Mesenchymal stem cell (in vitro differentiated cells and primary cell): Measurements from ENCODE around the gene AUTS2.

ENCODE experiments used
- DNase-seq: peaks from one replicate; pipeline ENCODE4 v3.0.0-alpha.2; 2013
- H2AFZ ChIP-seq: one replicate; pipeline ENCODE4 v1.6.1; 2013; ENCODE audit warnings: low read depth, mild to moderate bottlenecking, control low read depth, inconsistent platforms, low read length, moderate library complexity
- H2AK5ac ChIP-seq: 2 replicates; pipeline ENCODE4 v1.6.1; 2013; ENCODE audit warnings: low read length, moderate library complexity, mild to moderate bottlenecking, inconsistent platforms; ENCODE audit not compliant: severe bottlenecking
- H2BK120ac ChIP-seq: one replicate; pipeline ENCODE4 v1.6.1; 2013; ENCODE audit warnings: low read depth, mild to moderate bottlenecking, inconsistent platforms, low read length, moderate library complexity
- H2BK12ac ChIP-seq, 2 experiments: one replicate each; pipeline ENCODE4 v1.6.1; 2013; ENCODE audit warnings: inconsistent platforms in 2 of 2, low read length in 2 of 2, mild to moderate bottlenecking in 2 of 2, moderate library complexity in 2 of 2, control low read depth in 1 of 2
- H2BK15ac ChIP-seq: one replicate; pipeline ENCODE4 v1.6.1; 2013; ENCODE audit warnings: mild to moderate bottlenecking, low read depth, inconsistent platforms; ENCODE audit not compliant: poor library complexity, severe bottlenecking
- H2BK5ac ChIP-seq: 2 replicates; pipeline ENCODE4 v1.6.1; 2013; ENCODE audit warnings: low read depth, mild to moderate bottlenecking, low read length, control low read depth, inconsistent platforms; ENCODE audit not compliant: poor library complexity, severe bottlenecking
- H3K14ac ChIP-seq, 2 experiments: one replicate each; pipeline ENCODE4 v1.6.1; 2013; ENCODE audit warnings: inconsistent platforms in 2 of 2, low read length in 2 of 2, control low read depth in 1 of 2, mild to moderate bottlenecking in 1 of 2, moderate library complexity in 1 of 2
- H3K18ac ChIP-seq, 2 experiments: one replicate each; pipeline ENCODE4 v1.6.1; 2013; ENCODE audit warnings: inconsistent platforms in 2 of 2, low read length in 2 of 2, control low read depth in 1 of 2, low read depth in 1 of 2, mild to moderate bottlenecking in 1 of 2
- H3K23ac ChIP-seq, 2 experiments: one replicate each; pipeline ENCODE4 v1.6.1; 2013; ENCODE audit warnings: inconsistent platforms in 2 of 2, low read length in 2 of 2, mild to moderate bottlenecking in 2 of 2, moderate library complexity in 2 of 2, control low read depth in 1 of 2
- H3K27ac ChIP-seq: 2 replicates; pipeline ENCODE4 v1.5.1; 2013; ENCODE audit warnings: mild to moderate bottlenecking, moderate library complexity, low read length, control low read depth, inconsistent platforms; ENCODE audit not compliant: poor library complexity, severe bottlenecking
- H3K27me3 ChIP-seq, 2 experiments: 2 replicates each; pipeline versions ENCODE4 v1.6.1 to v1.7.0; 2013; ENCODE audit warnings: low read length in 2 of 2, mild to moderate bottlenecking in 2 of 2, moderate library complexity in 2 of 2, control low read depth in 1 of 2, inconsistent platforms in 1 of 2; ENCODE audit not compliant: control insufficient read depth in 1 of 2, insufficient read depth in 1 of 2
- H3K36me3 ChIP-seq, 2 experiments: 2 replicates each; pipeline versions ENCODE4 v1.6.1 to v1.7.0; 2013; ENCODE audit warnings: low read length in 2 of 2, control low read depth in 1 of 2, inconsistent platforms in 1 of 2, low read depth in 1 of 2, mild to moderate bottlenecking in 1 of 2; ENCODE audit not compliant: insufficient read depth in 2 of 2, control insufficient read depth in 1 of 2
- H3K4ac ChIP-seq, 2 experiments: one replicate each; pipeline ENCODE4 v1.6.1; 2013; ENCODE audit warnings: inconsistent platforms in 2 of 2, low read length in 2 of 2, mild to moderate bottlenecking in 2 of 2, moderate library complexity in 2 of 2, control low read depth in 1 of 2, low read depth in 1 of 2
- H3K4me1 ChIP-seq: 2 replicates; pipeline ENCODE4 v1.6.1; 2013; ENCODE audit warnings: low read depth, low read length, control low read depth; ENCODE audit not compliant: control insufficient read depth, insufficient read depth
- H3K4me2 ChIP-seq: 2 replicates; pipeline ENCODE4 v1.6.1; 2013; ENCODE audit warnings: low read length, mild to moderate bottlenecking, inconsistent platforms; ENCODE audit not compliant: poor library complexity, severe bottlenecking
- H3K4me3 ChIP-seq, 2 experiments: 2 replicates each; pipeline versions ENCODE4 v1.5.1 to v1.7.0; 2013; ENCODE audit warnings: low read length in 2 of 2, mild to moderate bottlenecking in 2 of 2, control low read depth in 1 of 2, low read depth in 1 of 2; ENCODE audit not compliant: insufficient read depth in 1 of 2
- H3K79me1 ChIP-seq: replicated peaks from 2 replicates; pipeline ENCODE4 v1.6.1; 2013; ENCODE audit warnings: mild to moderate bottlenecking, control low read depth, low read length, inconsistent platforms; ENCODE audit not compliant: poor library complexity, severe bottlenecking
- H3K9ac ChIP-seq: 2 replicates; pipeline ENCODE4 v1.7.0; 2013; ENCODE audit warnings: mild to moderate bottlenecking, low read length, moderate library complexity
- H3K9me3 ChIP-seq: 2 replicates; pipeline ENCODE4 v1.7.0; 2013; ENCODE audit warnings: mild to moderate bottlenecking, low read length; ENCODE audit not compliant: control insufficient read depth
- H4K8ac ChIP-seq: one replicate; pipeline ENCODE4 v1.6.1; 2013; ENCODE audit warnings: inconsistent platforms, mild to moderate bottlenecking, low read length, moderate library complexity
- H4K91ac ChIP-seq: one replicate; pipeline ENCODE4 v1.6.1; 2013; ENCODE audit warnings: mild to moderate bottlenecking, low read length, inconsistent platforms
- WGBS: methylation state at CpG from one replicate; pipeline ENCODE4 v1.1.7; 2013; ENCODE audit warnings: mixed read lengths; 5-methylcytosine and 5-hydroxymethylcytosine counted together

AUTS2 gene

GRCh38 chr7:69762821-69763352 is 164.6 kb downstream of the AUTS2 start:
- Histone ChIP-seq H3K4me2 (no peak overlapping the region), H3K9me3 (no peaks in the 10 kb centered on the region), H2AK5ac (no peak overlapping the region), H4K91ac (no peak overlapping the region), H3K36me3 (no peaks in the 10 kb centered on the region), H3K79me1 (peaks cover 17% of the 10 kb centered on the region), H3K23ac (no peak overlapping the region), H3K27ac (no peak overlapping the region), H2BK5ac (no peak overlapping the region), H2BK15ac (no peak overlapping the region), H3K18ac (no peak overlapping the region), H3K4ac (no peak overlapping the region), H2BK120ac (no peak overlapping the region), H3K14ac (no peak overlapping the region), H3K27me3 (no peaks in the 10 kb centered on the region), H3K9ac (no peak overlapping the region), H2AFZ (no peak overlapping the region), H3K4me3 (no peak overlapping the region), H4K8ac (no peak overlapping the region), H3K4me1 (peaks cover 2% of the 10 kb centered on the region), H2BK12ac (no peak overlapping the region)
- DNase-seq, result no peak
- 97% methylated on average over 2 of the region's 3 CpGs for WGBS

- no peak overlapping the region for H2BK12ac ChIP-seq
- H3K9me3 ChIP-seq, result no peaks in the 10 kb centered on the region
- H3K9ac ChIP-seq, result no peak overlapping the region
- H3K36me3 ChIP-seq, result no peaks in the 10 kb centered on the region
- no peak overlapping the region for H2AK5ac ChIP-seq
- DNase-seq, result no peak
- 97% methylated on average over 2 of the region's 3 CpGs for WGBS
- no peak overlapping the region for H4K91ac ChIP-seq
- no peak overlapping the region for H2AFZ ChIP-seq
- no peak overlapping the region for H3K4me2 ChIP-seq
- no peak overlapping the region for H3K4ac ChIP-seq
- H3K4me1 ChIP-seq, result peaks cover 2% of the 10 kb centered on the region
- H3K18ac ChIP-seq, result no peak overlapping the region
- no peak overlapping the region for H3K14ac ChIP-seq
- H2BK15ac ChIP-seq, result no peak overlapping the region
- no peak overlapping the region for H3K4me3 ChIP-seq
- no peaks in the 10 kb centered on the region for H3K27me3 ChIP-seq
- no peak overlapping the region for H2BK120ac ChIP-seq
- no peak overlapping the region for H3K23ac ChIP-seq
- H3K27ac ChIP-seq, result no peak overlapping the region
- H4K8ac ChIP-seq, result no peak overlapping the region
- peaks cover 15% of the 10 kb centered on the region for H3K79me1 ChIP-seq
- H2BK5ac ChIP-seq, result no peak overlapping the region
Measured at GRCh38 chr7:69763513-69763912, 165.2 kb downstream of the AUTS2 start.

GRCh38 chr7:69764147-69764546 is 165.9 kb downstream of the AUTS2 start:
- H3K14ac ChIP-seq, result no peak overlapping the region
- no peaks in the 10 kb centered on the region for H3K9me3 ChIP-seq
- H3K4ac ChIP-seq, result no peak overlapping the region
- H2AK5ac ChIP-seq, result no peak overlapping the region
- no peaks in the 10 kb centered on the region for H3K36me3 ChIP-seq
- H3K4me1 ChIP-seq, result peaks cover 2% of the 10 kb centered on the region
- peaks cover 18% of the 10 kb centered on the region for H3K79me1 ChIP-seq
- no peak overlapping the region for H3K4me2 ChIP-seq
- no peak overlapping the region for H2BK5ac ChIP-seq
- H2AFZ ChIP-seq, result no peak overlapping the region
- no peak overlapping the region for H3K9ac ChIP-seq
- H3K27me3 ChIP-seq, result no peaks in the 10 kb centered on the region
- no peak overlapping the region for H3K23ac ChIP-seq
- no peak for DNase-seq
- no peak overlapping the region for H2BK12ac ChIP-seq
- H3K4me3 ChIP-seq, result no peak overlapping the region
- H2BK120ac ChIP-seq, result no peak overlapping the region
- no peak overlapping the region for H4K91ac ChIP-seq
- H4K8ac ChIP-seq, result no peak overlapping the region
- no peak overlapping the region for H3K27ac ChIP-seq
- no peak overlapping the region for H2BK15ac ChIP-seq
- WGBS, result 87% methylated on average over 4 of the region's 4 CpGs
- H3K18ac ChIP-seq, result no peak overlapping the region

- Histone ChIP-seq H2BK5ac (no peak overlapping the region), H4K91ac (no peak overlapping the region), H3K4me1 (peaks cover 2% of the 10 kb centered on the region), H2BK15ac (no peak overlapping the region), H3K36me3 (no peaks in the 10 kb centered on the region), H3K14ac (no peak overlapping the region), H2BK12ac (no peak overlapping the region), H2AFZ (no peak overlapping the region), H3K79me1 (peaks cover 17% of the 10 kb centered on the region), H4K8ac (no peak overlapping the region), H3K27me3 (no peaks in the 10 kb centered on the region), H3K23ac (no peak overlapping the region), H2AK5ac (no peak overlapping the region), H3K4me2 (no peak overlapping the region), H3K4me3 (no peak overlapping the region), H3K18ac (no peak overlapping the region), H3K27ac (no peak overlapping the region), H3K4ac (no peak overlapping the region), H2BK120ac (no peak overlapping the region), H3K9me3 (no peaks in the 10 kb centered on the region), H3K9ac (no peak overlapping the region)
- 75% methylated on average over 2 of the region's 2 CpGs for WGBS
- no peak for DNase-seq
Measured at GRCh38 chr7:69764681-69765080, 166.4 kb downstream of the AUTS2 start.
